ENCODE measurements around the gene SLMAP. TPM values are rescaled to one million over a fixed set of nuclear protein-coding genes. Genes with fewer than 3 reads are reported as not detected.

SLMAP gene
- polyA plus RNA-seq, 2 of the 4 experiments (the other 2 are of a cell fraction) = 15.2 to 33.1 TPM

DNA sequence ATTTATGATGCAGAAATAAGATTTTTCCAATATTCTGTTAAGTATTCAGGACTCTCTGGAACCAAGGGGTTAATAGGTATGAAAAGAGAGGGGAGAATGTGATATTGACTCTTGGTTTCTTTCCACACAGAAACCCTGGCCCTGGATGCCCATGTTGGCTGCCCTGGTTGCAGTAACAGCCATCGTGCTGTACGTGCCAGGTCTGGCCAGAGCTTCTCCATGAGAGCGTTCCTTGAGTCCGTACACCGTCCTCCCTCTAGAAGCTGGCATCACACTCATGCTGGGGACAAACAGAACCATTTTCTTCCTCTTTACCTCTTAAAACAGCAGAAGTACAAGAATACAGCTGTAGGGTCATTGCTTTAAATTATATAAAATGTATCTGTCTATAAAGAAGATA lies 171.1 kb downstream of the SLMAP start:
- Histone ChIP-seq H3K4me3 (no peak overlapping the region), H3K4me2 (no peak overlapping the region), H3K27ac (no peak overlapping the region), H3K9me3 (no peaks in the 10 kb centered on the region), H3K4me1 (0 out of 3 replicates have a peak, but pooled peaks cover 6% of the 10 kb centered on the region)
- ChIA-PET POLR2A (no interaction called here), CTCF (interaction anchor here (0.6 kb wide), 1 partner anchor 177 kb away, joined by 3 read pairs; no protein-coding TSS in a partner anchor)
- TF ChIP-seq EHF (CRISPR knock-in tag; IDR thresholded peaks at IDR 0.05) = no peak
- no peak for TF ChIP-seq ZFP36 (IDR thresholded peaks at IDR 0.05; ENCODE audit: borderline replicate concordance, partially characterized antibody)
- TF ChIP-seq CHD4 (IDR thresholded peaks at IDR 0.05; ENCODE audit: borderline replicate concordance) = no peak
- no peak for TF ChIP-seq BHLHE40 (IDR thresholded peaks at IDR 0.05; ENCODE audit: low read depth, low read length)
- no peak for TF ChIP-seq HOXB13 (CRISPR knock-in tag; IDR thresholded peaks at IDR 0.05; ENCODE audit: low read depth)
- TF ChIP-seq RAD21 (conservative IDR thresholded peaks at IDR 0.05 in 1 of 2, IDR thresholded peaks at IDR 0.05 in 1 of 2) = no peak
- no peak for TF ChIP-seq REST (IDR thresholded peaks at IDR 0.05)
- no peak for TF ChIP-seq HES2 (IDR thresholded peaks at IDR 0.05)
- TF ChIP-seq EHMT2 (IDR thresholded peaks at IDR 0.05; ENCODE audit: low read depth) = no peak
- no peak for TF ChIP-seq RFX5 (IDR thresholded peaks at IDR 0.05)
- no peak for TF ChIP-seq MYC (IDR thresholded peaks at IDR 0.05; ENCODE audit: borderline replicate concordance, low read length)
- no peak for TF ChIP-seq TFCP2L1 (CRISPR knock-in tag; IDR thresholded peaks at IDR 0.05)
- TF ChIP-seq SREBF2 (IDR thresholded peaks at IDR 0.05) = no peak
- no peak for TF ChIP-seq ZNF302 (CRISPR knock-in tag; IDR thresholded peaks at IDR 0.05)
- no peak for TF ChIP-seq FOXS1 (CRISPR knock-in tag; IDR thresholded peaks at IDR 0.05)
- TF ChIP-seq CHD2 (IDR thresholded peaks at IDR 0.05; ENCODE audit: low read length, partially characterized antibody) = no peak
- 98% methylated on average over 5 of the region's 5 CpGs for WGBS (ENCODE audit: missing lambda C conversion rate)
- FAIRE-seq = no peak
- no peak for ATAC-seq
- no peak for DNase-seq (ENCODE audit: low read depth in 1 of 2, low spot score in 1 of 2)

GRCh38 chr3:57927916-57928315 lies 171.8 kb downstream of the SLMAP start:
- no peak overlapping the region for H3K27ac ChIP-seq
- no peaks in the 10 kb centered on the region for H3K9me3 ChIP-seq
- ChIA-PET POLR2A (no interaction called here), CTCF (interaction anchor here (0.6 kb wide), 1 partner anchor 177 kb away, joined by 3 read pairs; no protein-coding TSS in a partner anchor)
- DNase-seq (ENCODE audit: low read depth in 1 of 2, low spot score in 1 of 2) (no peak), FAIRE-seq (no peak), ATAC-seq (no peak)
- H3K4me2 ChIP-seq = no peak overlapping the region
- TF ChIP-seq PHF8 (IDR thresholded peaks at IDR 0.05; ENCODE audit: borderline replicate concordance, low read depth) = no peak
- TF ChIP-seq, protein P1, sequence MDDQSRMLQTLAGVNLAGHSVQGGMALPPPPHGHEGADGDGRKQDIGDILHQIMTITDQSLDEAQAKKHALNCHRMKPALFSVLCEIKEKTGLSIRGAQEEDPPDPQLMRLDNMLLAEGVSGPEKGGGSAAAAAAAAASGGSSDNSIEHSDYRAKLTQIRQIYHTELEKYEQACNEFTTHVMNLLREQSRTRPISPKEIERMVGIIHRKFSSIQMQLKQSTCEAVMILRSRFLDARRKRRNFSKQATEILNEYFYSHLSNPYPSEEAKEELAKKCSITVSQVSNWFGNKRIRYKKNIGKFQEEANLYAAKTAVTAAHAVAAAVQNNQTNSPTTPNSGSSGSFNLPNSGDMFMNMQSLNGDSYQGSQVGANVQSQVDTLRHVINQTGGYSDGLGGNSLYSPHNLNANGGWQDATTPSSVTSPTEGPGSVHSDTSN (IDR thresholded peaks at IDR 0.05) = no peak
- no peak for TF ChIP-seq KDM1A (IDR thresholded peaks at IDR 0.05; ENCODE audit: low read depth)
- H3K4me3 ChIP-seq = no peak overlapping the region
- WGBS (ENCODE audit: missing lambda C conversion rate) = 74% methylated on average over 3 of the region's 3 CpGs
- H3K4me1 ChIP-seq = 0 out of 3 replicates have a peak, but pooled peaks cover 6% of the 10 kb centered on the region

- no peak for ATAC-seq
- WGBS (ENCODE audit: missing lambda C conversion rate) = 65% methylated on average over 2 of the region's 2 CpGs
- no peak for DNase-seq (ENCODE audit: low read depth in 1 of 2, low spot score in 1 of 2)
- ChIA-PET CTCF (no interaction called here), POLR2A (no interaction called here)
- no peaks in the 10 kb centered on the region for H3K9me3 ChIP-seq
- H3K27ac ChIP-seq = no peak overlapping the region
- no peak overlapping the region for H3K4me3 ChIP-seq
- FAIRE-seq = no peak
- 0 out of 3 replicates have a peak, but pooled peaks cover 6% of the 10 kb centered on the region for H3K4me1 ChIP-seq
- H3K4me2 ChIP-seq = no peak overlapping the region
- no peak for TF ChIP-seq RNF2 (IDR thresholded peaks at IDR 0.05; ENCODE audit: borderline replicate concordance, low read depth)
- TF ChIP-seq, protein P2, sequence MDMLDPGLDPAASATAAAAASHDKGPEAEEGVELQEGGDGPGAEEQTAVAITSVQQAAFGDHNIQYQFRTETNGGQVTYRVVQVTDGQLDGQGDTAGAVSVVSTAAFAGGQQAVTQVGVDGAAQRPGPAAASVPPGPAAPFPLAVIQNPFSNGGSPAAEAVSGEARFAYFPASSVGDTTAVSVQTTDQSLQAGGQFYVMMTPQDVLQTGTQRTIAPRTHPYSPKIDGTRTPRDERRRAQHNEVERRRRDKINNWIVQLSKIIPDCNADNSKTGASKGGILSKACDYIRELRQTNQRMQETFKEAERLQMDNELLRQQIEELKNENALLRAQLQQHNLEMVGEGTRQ (IDR thresholded peaks at IDR 0.05) = no peak
- TF ChIP-seq ZC3H11A (IDR thresholded peaks at IDR 0.05) = no peak
- no peak for TF ChIP-seq SMC3 (IDR thresholded peaks at IDR 0.05)
- no peak for TF ChIP-seq POLR2AphosphoS2 (conservative IDR thresholded peaks at IDR 0.05; ENCODE audit: low read length)
- no peak for TF ChIP-seq CHD2 (IDR thresholded peaks at IDR 0.05; ENCODE audit: low read length, partially characterized antibody)
- TF ChIP-seq, protein P3, sequence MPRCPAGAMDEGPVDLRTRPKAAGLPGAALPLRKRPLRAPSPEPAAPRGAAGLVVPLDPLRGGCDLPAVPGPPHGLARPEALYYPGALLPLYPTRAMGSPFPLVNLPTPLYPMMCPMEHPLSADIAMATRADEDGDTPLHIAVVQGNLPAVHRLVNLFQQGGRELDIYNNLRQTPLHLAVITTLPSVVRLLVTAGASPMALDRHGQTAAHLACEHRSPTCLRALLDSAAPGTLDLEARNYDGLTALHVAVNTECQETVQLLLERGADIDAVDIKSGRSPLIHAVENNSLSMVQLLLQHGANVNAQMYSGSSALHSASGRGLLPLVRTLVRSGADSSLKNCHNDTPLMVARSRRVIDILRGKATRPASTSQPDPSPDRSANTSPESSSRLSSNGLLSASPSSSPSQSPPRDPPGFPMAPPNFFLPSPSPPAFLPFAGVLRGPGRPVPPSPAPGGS (IDR thresholded peaks at IDR 0.05) = no peak
- TF ChIP-seq, protein P4, sequence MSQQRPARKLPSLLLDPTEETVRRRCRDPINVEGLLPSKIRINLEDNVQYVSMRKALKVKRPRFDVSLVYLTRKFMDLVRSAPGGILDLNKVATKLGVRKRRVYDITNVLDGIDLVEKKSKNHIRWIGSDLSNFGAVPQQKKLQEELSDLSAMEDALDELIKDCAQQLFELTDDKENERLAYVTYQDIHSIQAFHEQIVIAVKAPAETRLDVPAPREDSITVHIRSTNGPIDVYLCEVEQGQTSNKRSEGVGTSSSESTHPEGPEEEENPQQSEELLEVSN (IDR thresholded peaks at IDR 0.05; ENCODE audit: borderline replicate concordance, low read depth) = no peak
- no peak for TF ChIP-seq ZFP36 (IDR thresholded peaks at IDR 0.05; ENCODE audit: borderline replicate concordance, partially characterized antibody)
- TF ChIP-seq EHMT2 (IDR thresholded peaks at IDR 0.05; ENCODE audit: low read depth) = no peak
- TF ChIP-seq EHF (CRISPR knock-in tag; IDR thresholded peaks at IDR 0.05) = no peak
- TF ChIP-seq RFX5 (IDR thresholded peaks at IDR 0.05) = no peak
Measured at GRCh38 chr3:57928511-57928910, 172.4 kb downstream of the SLMAP start.
